Measurements from ENCODE around the gene CHRNA3.

Gene CHRNA3

DNA sequence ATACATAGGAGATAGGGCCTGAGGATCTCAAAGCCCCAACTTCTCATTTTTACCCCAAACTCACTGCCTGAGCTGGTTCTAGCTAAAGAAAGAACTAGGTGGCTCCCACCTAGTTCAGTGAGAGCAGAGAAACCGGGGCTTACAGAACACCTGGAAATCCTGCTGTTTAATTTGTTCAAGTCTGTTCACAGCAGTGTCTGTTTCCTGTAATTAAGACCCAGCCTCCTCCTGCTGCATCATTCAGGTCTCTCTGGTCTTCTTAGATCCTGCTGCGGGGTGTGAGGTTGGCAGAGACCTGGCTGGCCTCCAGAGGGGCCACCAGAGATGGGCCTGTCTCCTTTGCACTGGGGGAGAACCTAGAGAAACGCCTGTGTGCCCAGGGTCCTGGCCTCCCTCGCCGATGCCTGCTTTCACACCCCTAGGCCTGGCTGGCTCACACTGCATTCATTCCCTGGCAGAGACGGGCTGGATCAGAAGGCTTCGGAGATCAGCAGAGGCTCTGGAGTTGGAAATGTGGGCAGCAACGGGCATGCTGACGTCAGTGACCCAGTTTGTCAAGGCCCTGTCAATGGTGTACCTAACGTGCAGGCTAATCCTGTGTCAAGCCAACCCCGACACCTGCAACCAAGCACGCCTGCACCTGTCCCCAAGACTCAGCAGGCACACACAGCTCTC lies 4.9 kb upstream of the CHRNA3 start:
- no peak for TF ChIP-seq CTCF (IDR thresholded peaks at IDR 0.05; ENCODE audit: low read depth, low read length, missing control alignments)
- in situ Hi-C loops (cut with HindIII; ENCODE audit: low sequenced_read_pairs) = no loop called here
- no peak for DNase-seq (ENCODE audit: low read depth)
- H3K4me3 ChIP-seq (ENCODE audit: low read depth, low read length) = no peak overlapping the region

GRCh38 chr15:78624651-78625590 lies 4.1 kb upstream of the CHRNA3 start:
- in situ Hi-C loops (cut with HindIII; ENCODE audit: low sequenced_read_pairs) = no loop called here
- no peak for DNase-seq (ENCODE audit: low read depth)
- no peak for TF ChIP-seq CTCF (IDR thresholded peaks at IDR 0.05; ENCODE audit: low read depth, low read length, missing control alignments)
- H3K4me3 ChIP-seq (ENCODE audit: low read depth, low read length) = no peak overlapping the region

DNA sequence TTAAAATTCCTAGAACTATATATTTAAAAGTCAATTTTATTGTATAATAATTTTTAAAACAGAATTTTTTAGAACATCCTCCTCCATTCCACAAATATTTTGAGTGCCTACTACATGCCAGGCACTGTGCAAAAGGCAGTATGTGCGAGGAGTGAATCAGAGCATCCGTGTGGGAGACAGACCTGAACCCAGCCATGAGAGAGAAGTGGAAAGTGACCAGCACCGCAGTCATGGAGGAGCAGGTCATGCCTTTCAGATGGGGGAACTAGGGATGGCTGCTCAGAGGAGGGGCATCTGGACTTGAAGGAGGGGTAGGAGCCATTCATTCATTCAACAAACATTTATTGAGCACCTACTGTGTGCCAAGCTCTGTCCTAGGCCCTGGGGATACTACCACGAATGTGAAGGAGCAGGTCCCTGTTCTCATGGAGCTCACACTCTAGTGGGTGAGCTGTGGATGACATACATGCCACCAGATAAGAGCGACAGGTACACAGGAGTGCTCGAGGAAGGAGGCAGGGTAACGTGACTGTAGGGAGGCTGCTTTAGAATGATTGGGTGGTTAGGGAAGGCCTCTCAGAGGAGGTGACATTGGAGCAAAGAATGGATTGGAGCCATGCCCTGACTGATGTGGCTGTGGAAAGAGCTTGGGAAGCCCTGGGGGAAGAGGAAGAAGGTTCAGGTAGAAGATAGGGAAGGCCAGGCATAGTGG lies 3.1 kb upstream of the CHRNA3 start:
- no peak for TF ChIP-seq CTCF (IDR thresholded peaks at IDR 0.05; ENCODE audit: low read depth, low read length, missing control alignments)
- in situ Hi-C loops (cut with HindIII; ENCODE audit: low sequenced_read_pairs) = no loop called here
- no peak overlapping the region for H3K4me3 ChIP-seq (ENCODE audit: low read depth, low read length)
- DNase-seq (ENCODE audit: low read depth) = no peak

- TF ChIP-seq CTCF (IDR thresholded peaks at IDR 0.05; ENCODE audit: low read depth, low read length, missing control alignments) = no peak
- DNase-seq (ENCODE audit: low read depth) = no peak
- in situ Hi-C loops (cut with HindIII; ENCODE audit: low sequenced_read_pairs) = no loop called here
- no peak overlapping the region for H3K4me3 ChIP-seq (ENCODE audit: low read depth, low read length)
Observed at GRCh38 chr15:78621810-78622402, 1.1 kb upstream of the CHRNA3 start.

- peak overlapping the region; percentile 9 for H3K4me3 ChIP-seq (ENCODE audit: low read depth, low read length)
- peak; percentile 13 for TF ChIP-seq CTCF (IDR thresholded peaks at IDR 0.05; ENCODE audit: low read depth, low read length, missing control alignments)
- in situ Hi-C loops (cut with HindIII; ENCODE audit: low sequenced_read_pairs) = no loop called here
- no peak for DNase-seq (ENCODE audit: low read depth)
Observed at GRCh38 chr15:78620021-78620526, 722 bp downstream of the CHRNA3 start.

All from astrocyte of the cerebellum (primary cell).